Neural crest cell (in vitro differentiated cells): Measurements from ENCODE around the gene MEF2D. TPM values are rescaled to one million over a fixed set of nuclear protein-coding genes. Genes with fewer than 3 reads are reported as not detected.

Experiments used
- DNase-seq: peaks from one replicate; pipeline ENCODE4 v3.0.0; 2021; ENCODE audit warnings: low read depth, mixed read lengths, low spot score
- H3K27ac Mint-ChIP-seq: one replicate; pipeline ENCODE4 v1.8.0; 2021; ENCODE audit warnings: mild to moderate bottlenecking, mixed read lengths; ENCODE audit not compliant: unreplicated experiment
- H3K27me3 Mint-ChIP-seq: 2 replicates; pipeline ENCODE4 v1.8.0; 2021; ENCODE audit warnings: low read depth, mild to moderate bottlenecking, mixed read lengths
- H3K36me3 Mint-ChIP-seq: 2 replicates; pipeline ENCODE4 v1.8.0; 2021; ENCODE audit warnings: low read depth, mild to moderate bottlenecking, mixed read lengths
- H3K4me1 Mint-ChIP-seq: 2 replicates; pipeline ENCODE4 v1.8.0; 2021; ENCODE audit warnings: mixed read lengths
- H3K4me3 Mint-ChIP-seq: one replicate; pipeline ENCODE4 v1.8.0; 2021; ENCODE audit warnings: mild to moderate bottlenecking, mixed read lengths
- H3K9me3 Mint-ChIP-seq: 2 replicates; pipeline ENCODE4 v1.8.0; 2021; ENCODE audit warnings: mixed read lengths
- CTCF ChIP-seq: fragments of 200-600 bp; sonication (generic); conservative IDR thresholded peaks from 2 replicates; pipeline ENCODE4 v1.5.0; 2021; ENCODE audit warnings: antibody characterized with exemption, mild to moderate bottlenecking
- total RNA-seq: library from RNA; stranded (reverse); gene quantifications from 2 replicates; pipeline ENCODE4 v1.2.1, GENCODE V29; 2021

MEF2D gene
- total RNA-seq, 1 donor from 2014 or later, result 17.3 TPM

DNA sequence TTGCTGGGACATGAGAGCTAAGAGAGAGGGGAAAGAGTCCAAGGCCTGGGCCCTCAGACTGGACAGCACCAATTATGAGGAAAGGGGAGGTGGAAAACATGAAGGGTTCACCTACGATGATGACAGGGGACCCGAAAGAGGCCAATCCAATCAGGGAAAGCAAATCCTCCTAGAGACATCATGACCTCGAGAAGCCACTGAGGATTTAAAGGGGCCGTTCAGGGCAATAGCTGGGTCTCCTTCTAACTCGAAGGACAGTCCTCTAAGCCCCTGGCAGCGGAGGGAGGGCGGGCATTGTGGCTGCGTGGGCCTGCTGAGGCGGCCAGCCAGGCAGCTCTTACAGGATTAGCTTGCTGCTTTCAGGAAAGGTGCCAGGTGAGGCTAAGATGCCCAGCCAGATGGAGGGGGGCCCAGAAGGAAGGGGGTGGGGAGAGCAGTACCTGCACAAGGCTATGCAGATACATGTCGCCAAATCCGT lies 7.4 kb downstream of the MEF2D start:
- H3K4me1 Mint-ChIP-seq, result peaks cover 70% of the 10 kb centered on the region
- no peaks in the 10 kb centered on the region for H3K36me3 Mint-ChIP-seq
- no peaks in the 10 kb centered on the region for H3K9me3 Mint-ChIP-seq
- DNase-seq, result no peak
- TF ChIP-seq CTCF, result no peak
- no peaks in the 10 kb centered on the region for H3K27me3 Mint-ChIP-seq
- H3K4me3 Mint-ChIP-seq, result no peak overlapping the region
- no peak overlapping the region for H3K27ac Mint-ChIP-seq

DNA sequence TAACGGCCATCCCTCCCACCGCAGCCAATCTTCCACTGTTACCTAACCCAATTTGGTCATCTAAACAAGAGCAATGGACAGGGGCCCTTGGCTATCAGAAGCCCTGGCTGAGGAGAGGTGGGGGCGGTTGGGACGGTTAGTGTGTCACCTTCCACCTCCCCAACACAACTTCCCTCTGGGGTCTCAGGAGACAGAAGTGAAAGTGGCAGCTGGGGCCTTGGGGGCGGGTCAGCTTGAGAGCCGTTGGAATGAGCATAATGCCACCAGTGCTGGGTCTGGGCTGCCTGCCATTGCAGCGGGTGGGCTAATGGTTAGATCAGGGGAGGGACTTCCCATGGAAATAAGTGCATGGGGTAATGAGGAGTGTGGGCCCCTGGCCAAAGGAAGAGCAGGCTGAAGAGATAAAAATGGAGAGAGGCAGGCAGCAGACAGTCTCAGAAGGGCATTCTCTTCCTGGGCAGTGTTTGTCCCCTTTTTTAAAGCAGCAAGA lies 7.9 kb downstream of the MEF2D start:
- Mint-ChIP-seq H3K27ac (no peak overlapping the region), H3K27me3 (no peaks in the 10 kb centered on the region), H3K36me3 (no peaks in the 10 kb centered on the region), H3K9me3 (no peaks in the 10 kb centered on the region), H3K4me1 (peaks cover 70% of the 10 kb centered on the region), H3K4me3 (no peak overlapping the region)
- TF ChIP-seq CTCF, result no peak
- DNase-seq, result no peak

- Mint-ChIP-seq H3K9me3 (no peaks in the 10 kb centered on the region), H3K4me1 (peaks cover 70% of the 10 kb centered on the region), H3K27ac (no peak overlapping the region), H3K27me3 (no peaks in the 10 kb centered on the region), H3K36me3 (no peaks in the 10 kb centered on the region), H3K4me3 (peak overlapping the region; percentile 17)
- DNase-seq, result no peak
- no peak for TF ChIP-seq CTCF
Measured at GRCh38 chr1:156492013-156492590, 8.5 kb downstream of the MEF2D start.

GRCh38 chr1:156491151-156491949 lies 9.2 kb downstream of the MEF2D start:
- Mint-ChIP-seq H3K27me3 (no peaks in the 10 kb centered on the region), H3K27ac (no peak overlapping the region), H3K4me1 (peaks cover 66% of the 10 kb centered on the region), H3K4me3 (peak overlapping the region; percentile 17), H3K9me3 (no peaks in the 10 kb centered on the region), H3K36me3 (no peaks in the 10 kb centered on the region)
- no peak for DNase-seq
- TF ChIP-seq CTCF, result no peak

- Mint-ChIP-seq H3K4me3 (no peak overlapping the region), H3K27me3 (no peaks in the 10 kb centered on the region), H3K9me3 (no peaks in the 10 kb centered on the region), H3K36me3 (no peaks in the 10 kb centered on the region), H3K4me1 (peaks cover 59% of the 10 kb centered on the region), H3K27ac (peak overlapping the region; percentile 5)
- peak; percentile 35 for TF ChIP-seq CTCF
- no peak for DNase-seq
Measured at GRCh38 chr1:156490401-156491032, 10.1 kb downstream of the MEF2D start.
